22Rv1 (cell line): ENCODE data around the gene HIGD1A.

Experiments used
- CTCF ChIP-seq: fragments of 450-650 bp; IDR thresholded peaks from 2 replicates; pipeline ENCODE4 v1.5.1; 2017; ENCODE audit warnings: mild to moderate bottlenecking
- ZFX ChIP-seq: fragments of 450-650 bp; IDR thresholded peaks from 2 replicates; pipeline ENCODE4 v1.6.1; 2017; ENCODE audit warnings: antibody characterized with exemption, borderline replicate concordance

- TF ChIP-seq CTCF = peak; percentile 82
- TF ChIP-seq ZFX = no peak
Observed at GRCh38 chr3:42780892-42781700, 23.2 kb downstream of the HIGD1A start.
